ENCODE results near the gene CLNK. TPM values are rescaled to one million over a fixed set of nuclear protein-coding genes. Genes with fewer than 3 reads are reported as not detected.

Gene CLNK
- total RNA-seq, 4 donors from 2014 or later: not detected

GRCh38 chr4:10554694-10555093 is 129.9 kb downstream of the CLNK start:
- H3K9me3 ChIP-seq: no peaks in the 10 kb centered on the region
- H3K27ac ChIP-seq: no peak overlapping the region
- 14 to 15% methylated on average over 6 of the region's 6 CpGs for WGBS, 2 donors
- intact Hi-C loops (cut with DNase I): no loop called here
- TF ChIP-seq, protein P1, sequence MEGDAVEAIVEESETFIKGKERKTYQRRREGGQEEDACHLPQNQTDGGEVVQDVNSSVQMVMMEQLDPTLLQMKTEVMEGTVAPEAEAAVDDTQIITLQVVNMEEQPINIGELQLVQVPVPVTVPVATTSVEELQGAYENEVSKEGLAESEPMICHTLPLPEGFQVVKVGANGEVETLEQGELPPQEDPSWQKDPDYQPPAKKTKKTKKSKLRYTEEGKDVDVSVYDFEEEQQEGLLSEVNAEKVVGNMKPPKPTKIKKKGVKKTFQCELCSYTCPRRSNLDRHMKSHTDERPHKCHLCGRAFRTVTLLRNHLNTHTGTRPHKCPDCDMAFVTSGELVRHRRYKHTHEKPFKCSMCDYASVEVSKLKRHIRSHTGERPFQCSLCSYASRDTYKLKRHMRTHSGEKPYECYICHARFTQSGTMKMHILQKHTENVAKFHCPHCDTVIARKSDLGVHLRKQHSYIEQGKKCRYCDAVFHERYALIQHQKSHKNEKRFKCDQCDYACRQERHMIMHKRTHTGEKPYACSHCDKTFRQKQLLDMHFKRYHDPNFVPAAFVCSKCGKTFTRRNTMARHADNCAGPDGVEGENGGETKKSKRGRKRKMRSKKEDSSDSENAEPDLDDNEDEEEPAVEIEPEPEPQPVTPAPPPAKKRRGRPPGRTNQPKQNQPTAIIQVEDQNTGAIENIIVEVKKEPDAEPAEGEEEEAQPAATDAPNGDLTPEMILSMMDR (IDR thresholded peaks at IDR 0.05): peak; percentile 23 to 77 (median 68)
- no peak for TF ChIP-seq POLR2A (IDR thresholded peaks at IDR 0.05)
- no peaks in the 10 kb centered on the region for H3K36me3 ChIP-seq
- no peaks in the 10 kb centered on the region for H3K4me1 ChIP-seq
- peak; percentile 43 to 47 for DNase-seq
- H3K27me3 ChIP-seq: no peaks in the 10 kb centered on the region
- H3K4me3 ChIP-seq (replicated peaks in 1 of 3): no peak overlapping the region

GRCh38 chr4:10554121-10554520 is 130.4 kb downstream of the CLNK start:
- H3K4me3 ChIP-seq (replicated peaks in 1 of 3): no peak overlapping the region
- H3K27me3 ChIP-seq: no peaks in the 10 kb centered on the region
- no peak for TF ChIP-seq POLR2A (IDR thresholded peaks at IDR 0.05)
- TF ChIP-seq, protein P1 (IDR thresholded peaks at IDR 0.05): no peak
- intact Hi-C loops (cut with DNase I): no loop called here
- H3K4me1 ChIP-seq: no peaks in the 10 kb centered on the region
- H3K9me3 ChIP-seq: no peaks in the 10 kb centered on the region
- WGBS, 2 donors: 90 to 91% methylated on average over 2 of the region's 2 CpGs
- DNase-seq: no peak
- H3K27ac ChIP-seq: no peak overlapping the region
- no peaks in the 10 kb centered on the region for H3K36me3 ChIP-seq

- 71 to 72% methylated on average over 13 of the region's 13 CpGs for WGBS, 2 donors
- no peak overlapping the region for H3K27ac ChIP-seq
- no peaks in the 10 kb centered on the region for H3K27me3 ChIP-seq
- no peak for DNase-seq
- H3K36me3 ChIP-seq: no peaks in the 10 kb centered on the region
- no peaks in the 10 kb centered on the region for H3K9me3 ChIP-seq
- no peak overlapping the region for H3K4me3 ChIP-seq (replicated peaks in 1 of 3)
- TF ChIP-seq POLR2A (IDR thresholded peaks at IDR 0.05): no peak
- TF ChIP-seq, protein P1 (IDR thresholded peaks at IDR 0.05): no peak
- H3K4me1 ChIP-seq: no peaks in the 10 kb centered on the region
- intact Hi-C loops (cut with DNase I): no loop called here
These were observed 131.8 kb downstream of the CLNK start for GRCh38 chr4:10552591-10553280.

- Histone ChIP-seq H3K4me1 (no peaks in the 10 kb centered on the region), H3K4me3 (replicated peaks in 1 of 3) (no peak overlapping the region), H3K36me3 (no peaks in the 10 kb centered on the region), H3K9me3 (no peaks in the 10 kb centered on the region), H3K27ac (no peak overlapping the region), H3K27me3 (no peaks in the 10 kb centered on the region)
- no peak for DNase-seq
- intact Hi-C loops (cut with DNase I): no loop called here
- TF ChIP-seq POLR2A (IDR thresholded peaks at IDR 0.05): no peak
- TF ChIP-seq, protein P1 (IDR thresholded peaks at IDR 0.05): no peak
- WGBS, 2 donors: 74 to 78% methylated on average over 5 of the region's 5 CpGs
These were observed 148.7 kb downstream of the CLNK start for GRCh38 chr4:10535912-10536311.

DNA sequence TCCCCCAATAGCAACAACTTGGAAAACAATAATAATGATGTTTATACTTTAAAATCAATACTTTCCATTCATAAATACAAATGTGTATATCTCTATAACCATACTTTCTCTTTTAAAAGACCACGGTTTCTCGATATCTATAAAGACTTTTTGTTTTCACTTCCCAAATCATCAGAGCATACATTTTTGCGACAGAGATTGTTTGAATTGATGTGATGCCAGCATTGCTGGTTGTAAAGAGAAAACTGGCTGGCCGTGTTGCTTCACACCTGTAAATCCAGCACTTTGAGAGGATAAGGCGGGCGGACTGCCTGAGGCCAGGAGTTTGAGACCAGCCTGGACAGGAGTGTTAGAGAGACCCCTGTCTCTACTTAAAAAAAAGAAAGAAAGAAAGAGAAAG is 149.7 kb downstream of the CLNK start:
- intact Hi-C loops (cut with DNase I): no loop called here
- 82 to 86% methylated on average over 6 of the region's 6 CpGs for WGBS, 2 donors
- DNase-seq: no peak
- H3K27ac ChIP-seq: no peak overlapping the region
- no peaks in the 10 kb centered on the region for H3K4me1 ChIP-seq
- H3K4me3 ChIP-seq (replicated peaks in 1 of 3): no peak overlapping the region
- no peaks in the 10 kb centered on the region for H3K9me3 ChIP-seq
- TF ChIP-seq, protein P1 (IDR thresholded peaks at IDR 0.05): no peak
- TF ChIP-seq POLR2A (IDR thresholded peaks at IDR 0.05): no peak
- no peaks in the 10 kb centered on the region for H3K36me3 ChIP-seq
- no peaks in the 10 kb centered on the region for H3K27me3 ChIP-seq
